Measurements from ENCODE around the gene PROK2.

The PROK2 gene, protein sequence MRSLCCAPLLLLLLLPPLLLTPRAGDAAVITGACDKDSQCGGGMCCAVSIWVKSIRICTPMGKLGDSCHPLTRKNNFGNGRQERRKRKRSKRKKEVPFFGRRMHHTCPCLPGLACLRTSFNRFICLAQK

DNA sequence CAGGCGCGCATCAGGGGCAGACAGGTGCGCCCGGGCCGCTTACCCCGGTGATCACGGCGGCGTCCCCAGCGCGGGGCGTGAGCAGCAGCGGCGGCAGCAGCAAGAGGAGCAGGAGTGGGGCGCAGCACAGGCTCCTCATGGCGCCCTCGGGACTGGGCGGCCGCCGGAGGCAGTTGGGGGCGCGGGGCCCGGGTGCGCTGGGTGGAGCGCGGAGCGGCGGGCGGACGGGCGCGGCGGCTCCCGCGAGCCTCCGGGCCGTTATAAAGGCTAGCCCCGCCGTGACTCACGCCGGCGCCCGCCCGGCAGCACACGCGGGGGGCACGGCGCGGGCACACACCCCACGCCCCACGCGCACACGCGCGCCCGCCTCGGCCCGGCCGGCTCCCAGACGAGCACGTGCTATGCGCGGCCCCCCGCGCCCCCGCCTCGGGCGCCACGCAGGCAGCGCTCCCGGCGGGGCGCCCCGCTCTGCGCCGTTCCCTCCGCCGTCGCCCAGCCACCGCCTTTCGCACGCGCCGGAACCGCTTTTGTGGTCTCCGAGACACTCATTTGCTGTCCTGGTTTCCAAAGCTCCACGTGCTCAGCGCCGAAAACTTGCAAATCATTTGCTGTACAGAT is at the start of gene PROK2:
Gene PROK2, minus strand, starts transcription at position 235 of the 618 bp plus-strand sequence. Its CDS starts 96 bp downstream, at position 139.
- DNase-seq, result no peak

DNA sequence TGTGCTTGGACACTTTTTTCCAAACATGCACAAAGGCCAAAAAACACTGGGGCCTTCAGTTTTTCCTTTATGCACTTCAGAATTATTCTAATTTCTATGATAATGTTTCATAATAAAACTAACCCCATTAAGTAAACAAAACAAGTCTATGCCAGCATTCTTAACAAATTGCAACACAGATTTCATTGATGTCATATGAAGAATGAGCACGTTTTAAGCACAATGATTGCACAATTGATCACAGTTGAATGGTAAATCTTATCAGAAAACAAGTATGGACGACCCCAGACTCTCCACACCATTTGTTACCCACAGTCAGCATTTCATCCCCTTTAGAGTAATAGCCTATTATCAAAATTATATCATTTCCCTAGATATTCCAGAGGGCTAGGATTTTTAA is 46.7 kb upstream of the PROK2 start:
- DNase-seq, result no peak

DNA sequence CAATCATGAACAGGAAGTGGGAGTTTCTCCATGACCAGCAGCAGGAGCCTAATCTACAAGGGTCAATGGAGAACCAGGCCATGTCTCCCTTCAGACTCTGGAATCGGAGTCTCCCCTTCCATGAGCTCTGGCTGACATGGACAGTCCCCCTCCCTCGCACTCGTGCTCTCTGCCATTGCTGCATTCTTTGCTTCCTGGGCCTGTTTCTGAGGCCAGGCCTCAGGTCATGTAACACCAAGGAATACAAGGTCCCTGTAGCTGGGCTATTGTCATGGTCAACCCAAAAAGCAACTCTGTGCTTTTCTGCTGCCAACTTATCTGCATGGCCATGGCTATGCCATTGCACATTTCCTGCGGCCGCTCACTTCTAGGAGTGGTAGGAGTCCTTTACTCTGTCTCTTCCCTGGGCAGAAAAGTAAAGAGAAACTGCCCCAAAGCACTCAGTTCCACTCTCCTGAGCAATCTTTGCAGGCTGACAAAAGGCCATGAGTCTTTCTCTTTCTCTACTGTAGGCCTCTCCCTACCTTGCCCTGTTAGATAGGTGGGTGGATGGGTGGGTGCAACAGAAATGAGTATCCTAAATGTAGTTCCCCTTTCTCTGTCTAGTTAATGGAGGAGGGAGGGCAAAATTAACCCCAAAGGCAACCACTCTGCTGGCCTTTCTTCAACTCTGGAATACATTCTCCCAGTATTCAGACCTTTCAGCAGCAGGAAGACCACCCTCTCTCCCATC is 40.8 kb upstream of the PROK2 start:
- no peak for DNase-seq

DNA sequence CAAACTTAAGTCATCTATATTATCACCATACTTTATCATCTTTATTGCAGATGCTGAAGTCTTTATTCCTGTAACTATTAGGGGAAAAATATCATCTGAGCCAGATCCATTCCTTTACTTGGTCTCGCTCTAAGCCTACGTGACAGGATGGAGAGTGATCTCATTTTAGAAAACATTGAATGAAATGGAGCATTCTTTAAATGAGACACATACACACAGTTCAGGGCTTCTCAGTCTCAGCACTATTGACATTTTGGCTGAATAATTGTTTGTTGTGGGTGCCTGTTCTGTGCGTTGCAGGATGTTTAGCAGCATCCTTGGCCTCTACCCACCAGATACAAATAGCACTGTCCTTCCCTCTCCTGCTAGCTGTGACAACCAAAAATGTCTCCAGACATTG is 36.2 kb upstream of the PROK2 start:
- no peak for DNase-seq

DNA sequence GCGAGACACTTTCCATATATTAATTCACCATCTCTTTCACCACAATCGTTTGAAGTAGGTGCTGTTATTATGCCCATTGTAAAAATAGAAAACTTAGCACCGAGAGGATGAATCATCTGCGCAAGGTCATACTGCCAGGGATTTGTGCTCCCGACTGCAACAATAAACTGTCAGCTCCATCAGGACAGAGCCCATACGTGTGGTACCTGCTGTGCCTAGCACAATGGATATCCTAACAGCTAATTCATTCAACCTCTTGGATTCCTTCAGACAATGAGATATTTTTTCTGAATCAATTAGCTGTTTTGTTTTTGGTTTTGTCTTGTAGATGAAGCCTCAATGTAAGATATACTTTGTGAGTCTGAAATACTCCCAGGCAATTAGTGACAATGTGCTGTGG is 32.3 kb upstream of the PROK2 start:
- no peak for DNase-seq

DNA sequence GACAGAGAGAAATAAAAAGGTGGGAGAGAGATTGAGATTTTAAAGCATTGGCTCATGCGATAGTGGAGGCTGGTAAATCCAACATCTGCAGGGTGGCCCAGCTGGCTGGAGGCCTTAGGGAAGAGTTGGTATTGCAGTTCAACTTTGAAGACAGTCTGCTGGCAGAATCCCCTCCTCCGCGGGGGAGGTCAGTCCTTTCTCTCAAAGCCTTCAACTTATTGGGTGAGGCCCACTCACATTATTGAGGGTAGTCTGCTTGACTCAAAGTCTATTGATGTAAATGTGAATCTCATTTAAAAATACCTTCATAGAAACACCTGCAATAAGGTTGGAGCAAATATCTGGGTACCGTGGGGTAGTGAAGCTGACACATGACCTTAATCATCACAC is 31.8 kb upstream of the PROK2 start:
- no peak for DNase-seq

DNA sequence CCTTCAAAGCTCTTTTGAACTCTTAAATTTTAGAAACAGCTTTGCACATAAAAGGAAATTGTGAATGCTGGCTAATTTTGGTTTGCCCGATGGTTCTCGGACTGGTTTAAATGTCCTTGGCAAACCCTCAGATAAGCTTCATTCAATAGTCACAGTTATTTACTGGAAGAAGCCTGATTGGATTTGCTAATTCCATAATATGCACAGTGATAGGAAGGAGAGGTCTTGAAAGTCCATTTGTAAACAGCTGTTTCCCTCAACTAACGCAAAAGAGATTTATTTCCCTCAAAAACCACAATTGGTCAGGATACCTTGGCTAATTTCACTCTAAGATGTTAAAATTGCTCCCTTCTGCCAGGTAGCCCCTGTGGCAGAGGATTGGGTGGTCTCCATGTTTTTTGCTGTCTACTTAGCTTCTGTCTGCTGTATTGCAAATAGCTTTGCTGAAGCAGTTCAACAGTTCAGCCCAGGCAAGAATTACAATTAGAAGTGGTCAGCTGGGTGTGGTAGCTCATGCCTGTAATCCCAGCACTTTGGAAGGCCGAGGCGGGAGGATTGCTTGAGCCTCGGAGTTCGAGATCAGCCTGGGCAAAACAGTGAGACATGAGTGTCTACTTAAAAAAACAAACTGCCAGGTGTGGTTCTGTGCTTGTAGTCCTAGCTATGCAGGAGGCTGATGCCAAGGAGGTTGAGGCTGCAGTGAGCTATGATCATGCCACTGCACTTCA is 30.6 kb upstream of the PROK2 start:
- DNase-seq, result no peak

DNA sequence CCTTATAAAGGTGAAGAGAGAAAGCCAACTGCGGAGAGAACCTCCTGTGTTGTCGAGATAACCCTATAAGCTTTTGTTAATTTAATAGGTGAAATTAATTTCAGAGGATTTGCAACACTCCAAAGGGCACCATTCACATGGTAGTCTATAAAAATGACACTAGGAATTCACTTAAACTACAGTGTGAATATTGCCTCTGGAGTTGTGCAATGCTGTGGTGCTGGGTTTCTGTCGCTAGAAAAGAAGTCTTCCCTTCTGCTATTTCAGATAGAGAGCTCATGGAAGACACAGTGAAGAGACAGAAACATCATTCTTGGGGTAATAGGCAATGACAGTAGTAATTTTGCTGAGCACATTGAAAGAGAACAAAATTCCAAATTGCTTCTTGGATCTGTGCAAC is 28.8 kb upstream of the PROK2 start:
- no peak for DNase-seq

DNA sequence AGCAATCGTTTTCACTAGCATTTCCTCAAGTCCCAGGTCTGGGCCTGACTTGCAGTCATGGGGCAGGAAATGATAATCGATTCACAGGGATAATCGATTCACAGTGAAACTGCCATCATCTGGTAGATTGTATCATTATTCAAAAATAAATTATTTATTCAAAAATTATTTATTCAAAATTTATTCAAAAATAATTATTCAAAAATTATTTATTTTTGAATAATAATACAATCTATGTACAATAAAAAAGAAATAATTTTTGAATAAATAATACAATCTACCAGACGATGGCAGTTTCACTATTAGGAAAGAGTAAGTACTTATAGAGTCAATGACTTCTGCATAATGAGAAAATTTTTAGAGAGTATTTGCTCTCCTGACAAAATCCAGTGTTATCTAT is 28.1 kb upstream of the PROK2 start:
- DNase-seq, result no peak

DNA sequence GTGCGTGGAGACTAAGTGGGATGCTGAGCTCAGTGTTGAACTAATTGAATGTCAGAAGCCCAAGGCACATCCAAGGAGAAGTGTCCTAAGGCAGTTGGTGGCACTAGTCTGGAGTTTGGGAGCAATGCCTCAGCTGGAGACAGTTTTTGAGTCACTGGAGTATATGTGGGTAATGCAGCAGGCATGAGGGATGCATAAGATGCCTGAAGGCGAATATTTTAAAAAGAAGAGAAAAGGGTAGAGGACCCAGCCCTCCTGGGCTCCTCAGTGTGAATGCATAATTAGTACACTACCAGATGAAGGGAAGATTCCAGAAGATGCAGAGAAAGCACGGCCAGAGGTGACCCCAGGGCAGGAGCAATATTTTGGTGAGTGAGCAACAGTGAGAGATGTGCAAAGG is 25.1 kb upstream of the PROK2 start:
- DNase-seq, result no peak

DNA sequence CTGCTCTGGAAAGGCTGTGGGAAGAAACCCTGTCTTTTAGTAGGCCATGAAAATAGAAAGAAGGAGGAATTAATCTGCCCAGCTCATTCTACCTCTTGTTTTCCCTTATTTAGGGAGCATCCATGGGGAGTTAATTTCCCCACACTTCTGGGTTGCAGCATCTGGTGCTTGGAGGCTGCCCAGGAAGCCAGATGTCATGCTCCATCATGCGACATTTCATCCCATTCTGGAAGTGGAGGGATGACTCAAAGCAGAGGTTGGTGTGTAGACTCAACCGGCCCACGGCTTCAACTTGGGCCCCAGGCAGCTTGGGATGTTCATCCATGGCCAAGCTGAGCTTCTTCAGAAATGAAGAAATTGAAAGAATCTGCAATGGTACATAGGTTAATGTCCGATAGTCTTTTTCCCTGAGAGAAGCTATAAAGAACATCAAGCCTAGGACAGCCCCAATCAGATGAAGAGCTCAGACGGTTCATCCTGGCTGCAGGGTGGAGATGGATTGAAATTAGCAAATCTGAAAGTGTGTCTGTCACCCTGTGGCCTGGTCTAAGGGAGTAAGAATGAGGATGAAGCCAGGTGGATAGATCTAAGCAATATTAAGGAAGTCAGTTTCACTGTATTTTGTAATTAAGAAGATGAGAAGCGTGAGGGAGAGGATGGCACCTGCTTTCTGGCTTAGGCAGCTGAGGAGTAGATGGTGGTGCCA is 24.5 kb upstream of the PROK2 start:
- DNase-seq, result no peak

DNA sequence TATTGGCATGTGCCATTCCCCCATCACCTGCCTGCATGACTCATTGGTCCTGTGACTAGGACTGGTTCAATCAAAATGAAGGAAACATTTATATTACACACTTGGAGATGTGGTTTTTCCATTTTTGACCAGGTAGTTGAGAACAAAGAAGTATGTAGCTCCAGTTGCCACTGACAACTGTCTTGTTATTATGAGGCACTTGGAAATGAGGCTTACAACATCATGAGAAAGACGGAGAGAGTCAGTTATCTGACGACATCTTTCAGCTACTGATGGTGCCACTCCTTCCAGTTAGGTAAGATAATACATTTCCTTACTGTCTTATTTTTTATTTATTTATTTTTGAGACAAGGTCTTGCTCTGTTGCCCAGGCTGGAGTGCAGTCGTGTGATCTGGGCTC is 21.8 kb upstream of the PROK2 start:
- no peak for DNase-seq

DNA sequence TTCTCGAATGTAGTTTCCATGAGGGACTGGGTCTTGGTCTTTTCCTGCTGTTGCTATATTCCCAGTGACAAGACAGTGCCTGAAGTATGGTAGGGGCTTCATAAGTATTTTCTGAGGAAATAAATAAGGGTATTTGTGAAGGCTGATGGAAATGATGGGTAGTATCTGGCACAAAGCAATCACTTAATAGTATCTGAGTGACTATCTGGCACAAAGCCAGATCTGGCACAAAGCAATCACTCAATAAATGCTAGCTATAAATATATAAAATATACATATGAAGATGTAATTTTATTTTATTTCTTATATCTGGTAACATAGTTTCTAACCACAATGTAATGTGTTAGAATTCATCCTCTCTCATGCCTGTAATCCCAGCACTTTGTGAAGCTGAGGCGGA is 20.7 kb upstream of the PROK2 start:
- DNase-seq, result no peak

DNA sequence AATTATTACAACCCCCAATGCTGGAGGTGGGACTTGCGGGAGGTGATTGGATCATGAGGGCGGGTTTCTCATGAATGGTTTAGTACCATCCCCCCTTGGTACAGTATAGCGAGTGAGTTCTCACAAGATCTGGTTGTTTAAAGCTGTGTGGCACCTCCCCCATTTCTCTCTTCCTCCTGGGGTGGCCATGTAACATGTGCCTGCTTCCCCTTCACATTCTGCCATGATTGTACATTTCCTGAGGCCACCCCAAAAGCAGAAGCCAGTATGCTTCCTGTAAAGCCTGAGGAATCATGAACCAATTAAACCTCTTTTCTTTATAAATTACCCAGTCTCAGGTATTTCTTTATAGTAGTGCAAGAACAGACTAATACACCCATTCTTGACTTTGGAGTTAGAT is 20.3 kb upstream of the PROK2 start:
- DNase-seq, result no peak

DNA sequence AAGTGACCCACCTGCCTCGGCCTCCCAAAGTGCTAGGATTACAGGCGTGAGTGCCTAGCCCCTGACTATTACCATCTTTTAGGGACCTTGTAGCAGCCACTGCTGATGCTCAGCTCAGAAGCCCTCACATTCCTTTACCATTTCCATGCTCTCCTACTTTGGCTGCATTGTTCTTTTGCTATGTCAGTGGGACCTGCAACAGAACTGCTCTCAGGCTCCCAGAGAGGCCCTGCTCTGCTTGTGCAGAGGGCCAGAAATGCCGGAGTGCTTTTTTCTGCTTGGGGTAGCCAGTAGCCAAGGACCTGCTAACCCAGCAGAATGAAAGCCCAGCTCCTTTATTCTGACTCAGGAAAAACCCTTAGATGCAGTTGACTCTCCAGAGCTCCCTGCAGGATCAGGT is 18.3 kb upstream of the PROK2 start:
- DNase-seq, result no peak

DNA sequence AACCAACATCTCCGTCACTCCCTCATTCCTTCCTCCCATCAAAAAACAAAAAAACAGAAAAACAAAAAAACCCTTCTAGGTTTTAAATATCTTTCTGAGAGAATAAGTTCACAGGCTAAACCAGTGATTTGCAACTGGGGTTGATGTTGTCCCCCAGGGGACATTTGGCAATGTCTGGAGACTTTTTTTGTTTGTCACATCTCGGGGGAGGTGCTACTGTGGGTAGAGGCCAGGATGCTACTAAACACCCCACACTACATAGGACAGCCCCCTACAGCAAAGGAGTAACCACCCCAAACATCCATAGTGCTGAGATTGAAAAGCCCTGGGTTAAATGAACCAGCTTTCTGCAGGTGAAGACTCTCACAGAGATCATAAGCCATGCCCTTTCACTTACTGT is 17.0 kb upstream of the PROK2 start:
- no peak for DNase-seq

DNA sequence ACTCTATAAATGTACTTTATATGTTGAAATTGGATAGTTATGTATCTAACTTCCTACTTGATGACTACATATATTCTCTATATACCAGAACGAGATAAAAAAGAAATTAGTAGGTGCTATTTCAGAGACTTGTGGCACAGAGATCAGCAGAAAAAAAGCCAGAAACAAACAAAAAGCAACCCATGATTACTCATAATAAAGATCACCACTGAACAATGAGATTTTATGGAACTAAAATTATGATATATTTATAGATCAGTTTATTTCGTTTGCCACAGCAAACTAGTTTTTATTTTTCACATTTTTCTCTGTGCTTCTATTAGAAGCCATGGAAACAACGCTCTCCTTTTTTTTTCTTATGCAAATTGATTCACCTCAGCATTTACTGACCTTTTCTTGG is 15.1 kb upstream of the PROK2 start:
- DNase-seq, result no peak

DNA sequence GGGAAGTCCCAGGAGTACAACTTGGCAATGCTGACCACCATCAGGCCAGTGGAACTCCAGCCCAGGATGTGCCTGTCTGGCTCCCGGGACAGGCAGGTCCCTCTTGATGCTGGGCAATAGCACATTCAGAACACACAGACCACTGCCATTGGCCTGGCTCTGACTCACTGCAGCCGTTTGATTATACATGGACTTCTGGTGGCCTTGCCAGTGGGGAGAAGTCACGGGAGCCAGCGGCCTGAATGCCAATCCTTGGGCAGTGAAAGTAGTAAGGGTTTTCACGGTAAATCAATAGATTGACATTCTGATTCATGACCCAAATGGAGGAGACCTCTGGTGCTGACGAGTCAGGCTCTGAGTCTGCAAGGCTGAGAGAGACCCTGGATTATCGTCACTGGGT is 12.5 kb upstream of the PROK2 start:
- no peak for DNase-seq

DNA sequence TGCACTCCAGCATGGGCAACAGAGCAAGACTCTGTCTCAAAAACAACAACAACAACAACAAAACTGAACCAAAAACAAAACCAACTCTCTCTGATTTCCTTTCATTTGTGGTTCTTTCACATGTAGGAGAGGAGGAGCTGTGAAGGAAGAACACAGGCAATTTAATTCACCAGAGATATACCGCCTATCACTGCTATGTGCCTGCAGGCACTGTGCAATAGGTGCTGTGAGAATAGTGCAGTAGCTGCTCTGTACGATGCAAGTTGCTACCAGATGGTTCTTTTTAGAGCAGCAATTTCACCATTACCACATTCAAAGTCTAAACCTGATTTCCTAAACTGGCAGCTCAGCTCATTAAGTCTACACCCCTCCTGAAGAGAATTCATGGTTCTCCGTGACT is 11.3 kb upstream of the PROK2 start:
- DNase-seq, result no peak

DNA sequence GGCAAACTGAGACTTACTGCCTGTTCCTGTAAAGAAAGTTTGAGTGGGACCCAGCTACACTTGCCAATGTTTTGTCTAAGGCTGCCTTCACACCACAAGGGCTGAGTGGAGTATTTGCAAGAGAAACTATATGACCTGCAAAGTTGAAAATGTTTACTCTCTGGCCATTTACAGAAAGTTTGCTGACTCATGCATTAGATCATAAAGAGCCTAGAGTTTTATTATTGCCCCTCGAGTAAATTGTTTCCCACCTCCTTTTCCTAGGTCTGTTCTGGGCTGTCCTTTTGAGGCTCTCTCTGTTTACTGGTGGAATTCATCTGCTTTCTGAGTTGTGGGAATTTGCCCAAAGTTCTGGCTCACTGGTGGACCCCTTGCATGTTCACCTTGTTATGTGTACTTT is 6.7 kb upstream of the PROK2 start:
- DNase-seq, result no peak

DNA sequence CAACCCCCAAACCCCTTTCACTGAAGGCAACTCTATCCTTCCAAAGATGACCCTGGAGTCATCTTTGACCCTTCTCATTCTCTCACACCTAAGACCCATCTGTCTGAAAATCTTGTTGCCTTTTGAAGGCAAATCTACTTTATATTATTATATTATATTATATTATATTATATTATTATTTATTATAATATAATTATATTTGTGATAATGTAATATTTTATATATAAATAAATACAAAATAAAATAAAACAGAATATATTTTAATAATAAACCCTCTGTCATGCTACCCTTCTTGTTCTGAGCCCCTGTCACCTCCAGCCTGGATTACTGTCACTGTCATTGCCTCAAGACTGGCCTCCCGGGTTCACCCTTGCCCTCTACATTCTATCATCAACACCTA is 5.0 kb upstream of the PROK2 start:
- no peak for DNase-seq

DNA sequence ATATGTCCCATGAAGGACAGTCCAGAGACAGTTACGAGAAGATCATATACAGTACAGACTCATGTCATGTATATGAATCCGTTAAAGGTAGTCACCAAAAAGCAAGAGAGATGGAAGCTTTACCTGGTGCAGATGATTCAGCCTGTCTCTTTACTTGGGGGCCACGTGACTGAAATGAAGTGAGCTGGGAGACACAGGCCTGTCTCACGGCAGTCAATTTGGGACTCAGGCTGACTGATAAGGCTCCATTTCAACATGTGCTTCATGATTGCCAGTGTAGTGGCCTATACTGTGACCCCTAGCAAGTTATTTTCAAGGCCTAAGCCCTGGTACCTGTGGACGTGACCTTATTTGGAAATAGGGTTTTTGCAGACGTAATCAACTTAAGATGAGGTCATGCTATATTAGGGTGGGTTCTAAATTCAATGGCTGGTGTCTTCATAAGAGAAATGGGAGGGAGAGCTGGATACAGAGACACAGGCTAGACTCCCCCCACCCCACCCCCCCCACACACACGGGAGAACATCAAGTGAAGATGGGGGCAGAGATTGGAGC is 3.0 kb upstream of the PROK2 start:
- DNase-seq, result no peak

DNA sequence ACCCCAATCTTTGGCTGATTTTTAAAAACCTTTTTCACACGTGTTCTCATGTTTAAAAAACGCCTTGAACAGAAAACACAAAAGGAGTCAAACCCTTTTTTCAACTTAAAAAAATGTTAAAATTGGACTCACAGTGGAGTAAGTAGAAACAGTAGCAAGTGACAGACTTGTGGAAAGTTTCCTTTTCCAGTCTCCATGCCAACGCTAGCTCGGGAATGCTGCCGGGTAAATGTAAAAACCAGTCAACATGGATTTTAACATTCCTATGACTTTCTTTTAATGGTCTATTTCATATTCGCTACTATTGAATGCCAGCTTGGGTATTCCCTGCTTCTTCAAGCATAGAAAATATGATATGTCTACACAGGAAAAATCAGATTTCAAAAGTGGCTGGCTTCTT is 1.6 kb upstream of the PROK2 start:
- DNase-seq, result no peak

Measured in NCI-H446 (cell line).